ENCODE results near the gene TMEM129.

Gene TMEM129

GRCh38 chr4:1758306-1759121 is 37.4 kb upstream of the TMEM129 start:
- no peak for DNase-seq (ENCODE audit: low spot score)

GRCh38 chr4:1757836-1758235 is 36.7 kb upstream of the TMEM129 start:
- no peak for DNase-seq (ENCODE audit: low spot score)

- DNase-seq (ENCODE audit: low spot score): no peak
These were observed 36.0 kb upstream of the TMEM129 start for GRCh38 chr4:1756893-1757779.

GRCh38 chr4:1756079-1756478 is 35.0 kb upstream of the TMEM129 start:
- no peak for DNase-seq (ENCODE audit: low spot score)

- no peak for DNase-seq (ENCODE audit: low spot score)
These were observed 34.2 kb upstream of the TMEM129 start for GRCh38 chr4:1755297-1755696.

- no peak for DNase-seq (ENCODE audit: low spot score)
These were observed 33.2 kb upstream of the TMEM129 start for GRCh38 chr4:1754336-1754735.

- no peak for DNase-seq (ENCODE audit: low spot score)
These were observed 32.7 kb upstream of the TMEM129 start for GRCh38 chr4:1753697-1754311.

GRCh38 chr4:1753294-1753696 is 32.2 kb upstream of the TMEM129 start:
- DNase-seq (ENCODE audit: low spot score): no peak

GRCh38 chr4:1752284-1753041 is 31.3 kb upstream of the TMEM129 start:
- no peak for DNase-seq (ENCODE audit: low spot score)

- no peak for DNase-seq (ENCODE audit: low spot score)
These were observed 30.8 kb upstream of the TMEM129 start for GRCh38 chr4:1751919-1752283.

GRCh38 chr4:1751155-1751918 is 30.2 kb upstream of the TMEM129 start:
- no peak for DNase-seq (ENCODE audit: low spot score)

- no peak for DNase-seq (ENCODE audit: low spot score)
These were observed 29.4 kb upstream of the TMEM129 start for GRCh38 chr4:1750381-1751154.

- DNase-seq (ENCODE audit: low spot score): no peak
These were observed 28.7 kb upstream of the TMEM129 start for GRCh38 chr4:1749826-1750225.

GRCh38 chr4:1749370-1749769 is 28.2 kb upstream of the TMEM129 start:
- no peak for DNase-seq (ENCODE audit: low spot score)

- peak; percentile 59 for DNase-seq (ENCODE audit: low spot score)
These were observed 27.4 kb upstream of the TMEM129 start for GRCh38 chr4:1748465-1748995.

- no peak for DNase-seq (ENCODE audit: low spot score)
These were observed 26.5 kb upstream of the TMEM129 start for GRCh38 chr4:1747603-1747967.

GRCh38 chr4:1746919-1747602 is 25.9 kb upstream of the TMEM129 start:
- peak; percentile 34 for DNase-seq (ENCODE audit: low spot score)

GRCh38 chr4:1746265-1746691 is 25.2 kb upstream of the TMEM129 start:
- peak; percentile 53 for DNase-seq (ENCODE audit: low spot score)

- no peak for DNase-seq (ENCODE audit: low spot score)
These were observed 24.6 kb upstream of the TMEM129 start for GRCh38 chr4:1745697-1746096.

- DNase-seq (ENCODE audit: low spot score): no peak
These were observed 24.0 kb upstream of the TMEM129 start for GRCh38 chr4:1745165-1745564.
